HL-60/S4 (cell line): ENCODE results near the gene A4GALT.
"Not testable (repeated sequence)": the region's sequence is repeated elsewhere in the genome, so short reads cannot be mapped to it uniquely, and the experiment has no call there.

Experiments used
- in situ Hi-C: fragments of 300-500 bp; cut with MboI; formaldehyde crosslinking; loops from 2 replicates; pipeline ENCODE4 v1.14.3; 2022; ENCODE audit warnings: low sequenced_read_pairs

The A4GALT gene

GRCh38 chr22:42720263-42721044 lies at the start of gene A4GALT:
TSS of gene A4GALT (minus strand) at chr22:42720870. CDS start at chr22:42693951, 26,919 bp downstream.
- in situ Hi-C loops, result no loop called here

DNA sequence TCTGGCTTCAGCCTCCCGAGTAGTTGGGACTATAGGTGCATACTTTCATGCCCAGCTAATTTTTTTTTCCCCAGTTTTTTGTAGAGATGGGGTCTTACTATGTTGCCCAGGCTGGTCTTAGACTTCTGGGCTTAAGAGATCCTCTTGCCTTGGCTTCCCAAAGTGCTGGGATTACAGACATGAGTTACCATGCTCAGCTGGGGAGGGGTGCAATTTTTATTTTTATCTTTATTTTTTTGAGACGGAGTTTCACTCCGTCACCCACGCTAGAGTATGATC lies 49.7 kb upstream of the A4GALT start:
- in situ Hi-C loops, result no loop called here

GRCh38 chr22:42769574-42770447 lies 49.1 kb upstream of the A4GALT start:
- in situ Hi-C loops, result no loop called here

DNA sequence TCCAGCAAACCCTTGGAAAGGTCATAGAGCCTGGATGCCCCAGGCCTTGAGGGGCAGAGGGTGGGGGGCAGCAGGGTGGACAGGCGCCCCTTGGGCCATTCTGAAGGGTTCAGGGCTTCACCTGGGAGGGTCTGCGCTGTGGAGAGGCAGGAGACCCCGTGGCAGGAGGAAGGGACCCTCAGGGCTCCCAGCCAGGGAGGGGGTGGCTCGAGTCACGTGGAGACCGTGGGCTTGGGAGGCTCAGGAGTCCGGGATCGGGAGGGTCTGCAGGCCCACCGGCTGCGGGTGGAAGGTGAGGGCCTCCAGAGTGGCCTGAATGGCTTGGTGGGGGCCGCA lies 48.5 kb upstream of the A4GALT start:
- in situ Hi-C loops, result no loop called here

DNA sequence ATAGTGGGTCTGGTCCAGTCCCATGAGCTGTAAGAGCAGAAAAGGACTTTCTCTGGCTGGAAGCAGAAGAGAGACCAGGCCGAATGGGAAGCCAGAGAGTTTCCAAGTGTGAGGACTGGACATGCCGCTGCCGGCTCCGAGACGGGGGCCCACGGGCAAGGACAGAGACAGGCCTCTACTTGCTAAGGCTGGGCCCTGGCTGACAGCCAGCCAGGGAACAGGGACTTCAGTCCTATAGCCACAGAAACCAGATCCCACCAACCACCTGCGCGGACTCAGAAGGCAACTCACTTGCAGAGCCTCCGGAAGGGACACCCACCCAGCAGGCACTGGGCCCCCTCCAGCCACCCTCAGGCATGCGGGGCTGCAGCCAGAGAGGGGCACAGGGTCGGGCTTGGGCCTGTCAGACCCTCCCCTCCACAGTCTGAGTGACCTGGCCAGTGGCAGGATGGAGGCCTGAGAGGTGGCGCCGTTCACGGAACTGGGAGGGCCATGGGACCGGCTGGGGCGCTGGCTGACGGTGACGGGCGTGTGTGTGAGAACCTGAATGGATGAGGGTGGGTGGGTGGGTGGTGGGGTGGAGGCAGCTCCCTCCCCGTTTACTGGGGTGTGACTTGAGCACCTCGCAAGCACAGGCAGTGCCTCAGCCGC lies 47.8 kb upstream of the A4GALT start:
- in situ Hi-C loops, result no loop called here

- in situ Hi-C loops, result no loop called here
Observed at GRCh38 chr22:42766860-42767259, 46.2 kb upstream of the A4GALT start.

DNA sequence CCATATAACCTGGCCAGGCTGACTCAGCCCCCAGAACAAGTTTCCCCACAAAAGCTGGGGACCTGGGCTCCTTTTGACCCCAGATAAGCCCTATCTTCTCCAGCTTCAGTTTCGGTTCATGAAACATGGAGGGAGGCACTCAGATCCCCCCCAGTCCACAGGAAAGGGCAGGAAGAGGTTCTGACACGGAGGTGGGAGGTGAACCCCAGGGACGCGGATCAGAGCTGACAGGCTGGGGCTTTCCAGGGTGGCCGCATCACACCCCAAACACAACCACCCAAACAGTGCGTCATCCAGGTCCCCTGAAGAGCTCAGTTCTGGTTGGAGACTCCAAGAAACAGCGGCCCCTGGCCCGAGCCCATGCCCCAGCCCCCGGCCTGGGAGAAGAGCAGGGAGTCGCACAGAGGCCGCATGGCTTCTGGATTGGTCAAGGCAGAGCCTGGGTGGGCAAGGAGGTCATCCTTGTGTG lies 44.3 kb upstream of the A4GALT start:
- in situ Hi-C loops, result no loop called here

DNA sequence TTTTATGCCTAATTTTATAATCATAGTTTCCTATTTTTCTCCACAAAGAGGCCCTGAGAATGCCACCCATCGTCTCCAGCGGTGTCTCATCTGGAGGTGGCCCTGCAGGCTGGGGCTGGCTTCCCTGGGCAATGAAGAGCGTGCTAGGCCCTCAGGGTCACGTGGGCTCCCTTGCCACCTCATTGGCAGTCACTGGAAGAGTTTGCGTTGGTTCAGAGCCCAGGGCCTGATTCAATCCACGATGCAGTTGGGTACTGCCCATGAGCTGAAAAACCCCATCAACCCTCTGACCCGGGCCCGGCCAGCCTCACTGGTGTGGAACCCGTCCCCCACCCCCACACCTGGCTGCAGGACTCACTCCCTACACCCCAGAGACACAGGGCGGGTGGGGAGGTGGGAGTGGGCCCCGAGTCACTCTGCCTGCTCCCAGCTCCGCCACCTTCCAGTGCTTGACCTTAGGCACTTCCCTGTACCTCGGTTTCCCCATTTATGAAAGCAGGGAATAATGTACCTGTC lies 43.4 kb upstream of the A4GALT start:
- in situ Hi-C loops, result no loop called here

GRCh38 chr22:42760806-42761565 lies 40.3 kb upstream of the A4GALT start:
- in situ Hi-C loops, result no loop called here

DNA sequence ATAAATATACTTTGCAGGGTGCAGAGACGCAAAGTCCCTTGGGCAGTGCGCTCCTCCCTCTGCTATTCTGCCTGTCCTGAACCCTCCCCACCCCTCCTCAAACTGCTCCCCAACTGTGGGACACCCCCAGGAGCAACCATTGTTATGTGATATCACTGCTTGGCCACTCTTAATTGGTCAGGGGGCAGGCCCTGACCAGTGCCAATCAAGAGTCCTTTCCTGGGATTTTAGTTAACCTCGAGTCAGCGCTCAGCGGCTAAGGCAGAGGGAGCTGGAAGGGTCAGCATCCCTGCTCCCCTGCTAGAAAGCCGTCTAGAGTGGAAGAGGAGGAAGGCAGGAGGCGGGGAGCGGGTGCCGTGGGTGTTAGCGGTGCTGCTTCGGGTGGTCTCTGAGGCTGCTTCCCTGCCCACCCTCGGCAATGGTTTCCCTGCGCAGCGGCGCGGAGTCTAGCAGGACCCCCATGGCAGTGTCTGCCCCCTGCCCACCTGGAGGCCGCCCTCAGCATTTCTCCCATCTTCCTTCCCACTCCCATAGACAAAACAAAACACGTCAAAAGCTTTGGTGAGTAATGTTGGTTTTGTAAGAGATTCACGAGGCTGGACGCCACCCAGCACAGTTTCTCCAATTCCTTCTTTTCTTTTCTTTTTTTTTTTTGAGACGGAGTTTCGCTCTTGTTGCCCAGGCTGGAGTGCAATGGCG lies 38.4 kb upstream of the A4GALT start:
- in situ Hi-C loops, result no loop called here

DNA sequence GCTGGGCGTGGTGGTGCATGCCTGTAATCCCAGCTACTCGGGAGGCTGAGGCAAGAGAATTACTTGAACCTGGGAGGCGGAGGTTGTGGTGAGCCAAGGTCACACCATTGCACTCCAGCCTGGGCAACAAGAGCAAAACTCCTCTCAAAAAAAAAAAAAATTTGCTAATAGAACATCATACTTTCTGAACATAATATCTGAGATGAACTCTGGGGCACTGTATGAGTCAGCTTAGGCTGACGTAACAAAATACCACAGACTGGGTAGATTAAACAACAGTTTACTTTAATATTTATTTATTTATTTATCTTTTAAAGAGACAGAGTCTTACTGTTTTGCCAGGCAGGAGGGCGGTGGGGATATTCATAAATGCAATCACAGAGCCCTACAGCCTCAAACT lies 34.9 kb upstream of the A4GALT start:
- in situ Hi-C loops, result not testable (repeated sequence)

- in situ Hi-C loops, result not testable (repeated sequence)
Observed at GRCh38 chr22:42755121-42755520, 34.5 kb upstream of the A4GALT start.

DNA sequence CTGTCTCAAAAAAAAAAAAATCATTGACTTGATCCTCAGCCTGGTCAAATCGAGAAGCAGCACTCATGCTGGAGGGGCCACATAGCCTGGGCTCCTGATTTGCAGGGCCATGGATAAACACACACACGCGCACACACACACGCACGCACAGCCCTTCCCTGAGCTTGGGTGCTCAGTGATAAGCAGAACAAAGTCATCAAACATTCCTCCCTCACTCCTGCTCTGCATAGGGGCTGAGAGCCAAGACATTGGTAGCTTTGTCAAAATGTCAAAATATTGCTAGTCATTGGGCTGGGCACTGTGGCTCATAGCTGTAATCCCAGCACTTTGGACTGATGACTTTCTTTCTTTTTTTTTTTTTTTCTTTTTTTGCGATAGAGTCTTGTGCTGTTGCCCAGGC lies 34.0 kb upstream of the A4GALT start:
- in situ Hi-C loops, result no loop called here

DNA sequence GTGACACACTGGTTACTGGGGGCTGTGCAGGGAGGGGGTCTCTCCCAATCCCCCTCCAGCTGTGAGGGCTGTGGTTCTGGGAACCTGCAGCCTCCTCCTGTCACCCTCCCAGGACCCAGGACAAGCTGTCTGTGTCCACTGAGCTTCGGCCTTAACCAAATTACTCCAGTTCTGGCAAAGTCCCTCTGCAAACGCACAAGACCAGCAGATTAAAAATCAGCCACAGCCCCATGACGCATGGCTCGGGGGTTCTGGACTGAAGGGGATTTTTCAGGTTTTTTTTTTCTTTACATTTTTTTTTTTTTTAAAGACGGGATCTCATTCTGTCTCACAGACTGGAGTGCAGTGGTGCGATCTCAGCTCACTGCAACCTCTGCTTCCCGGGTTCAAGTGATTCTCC lies 32.2 kb upstream of the A4GALT start:
- in situ Hi-C loops, result no loop called here

DNA sequence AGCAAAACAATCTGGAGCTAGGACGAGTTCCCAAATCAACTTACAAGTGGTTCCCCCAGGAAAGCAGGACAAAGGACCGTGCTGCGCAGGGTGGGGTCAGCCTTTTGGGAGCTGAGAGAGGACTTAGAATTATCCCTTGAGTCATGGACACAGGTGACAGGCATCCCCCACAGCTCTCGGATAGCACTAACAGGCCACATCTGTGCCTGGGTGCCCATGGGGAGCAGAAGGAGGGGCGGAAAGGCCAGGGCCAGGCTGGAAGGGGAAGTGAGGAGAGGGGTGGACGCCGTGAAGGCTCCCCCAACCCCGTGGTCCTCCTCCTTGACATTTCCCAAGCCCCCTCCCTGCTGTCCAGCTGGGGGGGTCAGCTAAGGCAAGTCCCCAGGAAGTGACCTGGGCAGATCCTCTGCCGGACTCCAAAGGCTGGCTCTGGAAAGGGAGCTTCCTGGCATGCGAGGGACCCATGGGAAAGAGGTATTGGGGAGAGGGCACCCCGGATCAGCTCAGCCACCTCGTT lies 31.6 kb upstream of the A4GALT start:
- in situ Hi-C loops, result no loop called here

GRCh38 chr22:42750421-42750820 lies 29.8 kb upstream of the A4GALT start:
- in situ Hi-C loops, result not testable (repeated sequence)

DNA sequence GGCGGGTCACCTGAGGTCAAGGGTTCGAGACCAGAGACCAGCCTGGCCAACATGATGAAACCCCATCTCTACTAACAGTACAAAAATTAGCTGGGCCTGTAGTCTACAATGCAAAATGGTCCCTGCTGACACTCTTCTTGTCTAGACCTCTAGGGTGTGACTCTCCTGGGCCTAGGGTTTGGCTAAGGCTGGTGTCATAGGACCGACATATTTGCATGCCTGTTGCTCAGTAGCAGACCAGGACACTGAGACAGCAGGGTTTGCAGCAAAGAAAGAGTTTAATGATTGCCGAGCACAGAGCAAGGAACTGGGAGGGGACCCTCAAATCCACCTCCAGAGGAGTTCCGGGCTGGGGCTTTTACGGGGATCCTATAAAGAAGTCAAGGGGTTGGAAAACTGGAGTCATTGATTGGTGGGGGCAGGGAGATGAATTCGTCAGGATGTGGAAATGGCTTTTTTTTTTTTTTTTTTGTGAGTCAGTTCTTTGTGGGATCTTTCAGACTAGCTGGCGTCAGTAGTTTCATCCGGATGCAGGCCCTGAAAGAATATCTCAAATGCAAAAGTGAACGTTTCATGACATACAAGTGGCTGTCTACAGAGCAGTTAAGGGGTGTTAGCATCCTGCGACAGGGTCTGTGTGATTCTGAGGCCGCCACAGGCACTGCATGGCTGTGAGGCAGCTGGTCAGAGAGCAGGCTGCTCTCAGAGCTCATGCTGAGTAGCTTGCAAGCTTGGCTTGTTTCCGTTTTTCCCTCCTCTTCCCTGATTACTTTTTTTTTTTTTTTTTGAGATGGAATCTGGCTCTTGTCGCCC lies 27.2 kb upstream of the A4GALT start:
- in situ Hi-C loops, result no loop called here

DNA sequence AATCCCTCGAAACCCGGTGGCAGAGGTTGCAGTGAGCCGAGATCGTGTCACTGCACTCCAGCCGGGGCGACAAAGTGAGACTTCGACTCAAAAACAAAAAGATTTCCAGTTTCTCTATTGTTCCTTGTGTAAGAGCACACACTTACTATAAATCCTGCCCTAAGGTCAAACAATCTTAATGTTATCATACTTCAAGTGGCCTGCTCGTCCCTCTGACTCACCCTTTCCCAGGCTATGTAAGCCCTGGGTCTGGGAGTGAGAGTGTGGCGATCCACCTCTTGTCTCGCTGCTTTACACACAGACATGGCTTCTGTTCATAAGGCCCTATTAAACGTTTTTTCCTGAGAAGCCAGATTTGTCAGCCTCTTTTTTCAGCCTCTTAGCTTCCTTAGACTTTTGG lies 24.4 kb upstream of the A4GALT start:
- in situ Hi-C loops, result no loop called here

GRCh38 chr22:42743501-42743991 lies 22.9 kb upstream of the A4GALT start:
- in situ Hi-C loops, result no loop called here
